H9 (cell line): ENCODE data around the gene C19orf85. TPM values are rescaled to one million over a fixed set of nuclear protein-coding genes. Genes with fewer than 3 reads are reported as not detected.

Experiments used
- DNase-seq: peaks from one replicate; pipeline ENCODE4 v3.0.0-alpha.2; 2017
- H2AFZ ChIP-seq: one replicate; pipeline ENCODE4 v1.6.1; 2013; ENCODE audit warnings: mild to moderate bottlenecking, low read length, control low read depth, moderate library complexity
- H2AK5ac ChIP-seq: 2 replicates; pipeline ENCODE4 v1.6.1; 2013; ENCODE audit warnings: low read length, control low read depth, mixed read lengths; ENCODE audit not compliant: insufficient read length
- H2BK120ac ChIP-seq: one replicate; pipeline ENCODE4 v1.6.1; 2013; ENCODE audit warnings: low read depth, mild to moderate bottlenecking, low read length, control low read depth, inconsistent platforms; ENCODE audit not compliant: poor library complexity, severe bottlenecking
- H2BK12ac ChIP-seq: 2 replicates; pipeline ENCODE4 v1.6.1; 2013; ENCODE audit warnings: low read length, control low read depth, mixed read lengths, low read depth; ENCODE audit not compliant: insufficient read length
- H2BK15ac ChIP-seq: 2 replicates; pipeline ENCODE4 v1.6.1; 2013; ENCODE audit warnings: low read depth, low read length, control low read depth
- H2BK20ac ChIP-seq: one replicate; pipeline ENCODE4 v1.6.1; 2013; ENCODE audit warnings: low read depth, mild to moderate bottlenecking, low read length, control low read depth, inconsistent platforms; ENCODE audit not compliant: poor library complexity, severe bottlenecking
- H2BK5ac ChIP-seq: 2 replicates; pipeline ENCODE4 v1.6.1; 2013; ENCODE audit warnings: low read length, control low read depth, mixed read lengths; ENCODE audit not compliant: insufficient read length
- H3K14ac ChIP-seq: 2 replicates; pipeline ENCODE4 v1.6.1; 2013; ENCODE audit warnings: low read length, control low read depth; ENCODE audit not compliant: insufficient read depth
- H3K18ac ChIP-seq: 2 replicates; pipeline ENCODE4 v1.6.1; 2013; ENCODE audit warnings: low read depth, mild to moderate bottlenecking, mixed read lengths, low read length, control low read depth; ENCODE audit not compliant: insufficient read length
- H3K23ac ChIP-seq: 2 replicates; pipeline ENCODE4 v1.6.1; 2013; ENCODE audit warnings: low read length, control low read depth, mixed read lengths, low read depth; ENCODE audit not compliant: insufficient read length
- H3K23me2 ChIP-seq: 2 replicates; pipeline ENCODE4 v1.6.1; 2013; ENCODE audit warnings: low read depth, mild to moderate bottlenecking, mixed read lengths, low read length, control low read depth; ENCODE audit not compliant: insufficient read length, poor library complexity, severe bottlenecking
- H3K27ac ChIP-seq: 2 replicates; pipeline ENCODE4 v1.5.1; 2013; ENCODE audit warnings: low read length, control low read depth, mixed read lengths, low read depth; ENCODE audit not compliant: insufficient read length
- H3K27me3 ChIP-seq: 2 replicates; pipeline ENCODE4 v1.6.1; 2013; ENCODE audit warnings: low read length, control low read depth, inconsistent platforms; ENCODE audit not compliant: insufficient read depth
- H3K4ac ChIP-seq: 2 replicates; pipeline ENCODE4 v1.6.1; 2013; ENCODE audit warnings: low read depth, mild to moderate bottlenecking, control low read depth, inconsistent platforms, low read length, moderate library complexity
- H3K4me1 ChIP-seq: 2 replicates; pipeline ENCODE4 v1.6.1; 2013; ENCODE audit warnings: low read length, control low read depth, inconsistent platforms; ENCODE audit not compliant: insufficient read depth
- H3K4me2 ChIP-seq: 2 replicates; pipeline ENCODE4 v1.6.1; 2013; ENCODE audit warnings: low read length, control low read depth, mixed read lengths; ENCODE audit not compliant: insufficient read length, insufficient read depth
- H3K56ac ChIP-seq: 2 replicates; pipeline ENCODE4 v1.6.1; 2013; ENCODE audit warnings: low read depth, mild to moderate bottlenecking, mixed read lengths, low read length, control low read depth; ENCODE audit not compliant: insufficient read length
- H3K79me1 ChIP-seq: 2 replicates; pipeline ENCODE4 v1.6.1; 2013; ENCODE audit warnings: low read depth, mild to moderate bottlenecking, moderate library complexity, low read length, control low read depth, inconsistent platforms; ENCODE audit not compliant: insufficient read depth, poor library complexity, severe bottlenecking
- H3K79me2 ChIP-seq: 2 replicates; pipeline ENCODE4 v1.6.1; 2013; ENCODE audit warnings: low read length, control low read depth, inconsistent platforms; ENCODE audit not compliant: insufficient read depth
- H3K9ac ChIP-seq: 2 replicates; pipeline ENCODE4 v1.6.1; 2013; ENCODE audit warnings: low read length, control low read depth, mixed read lengths; ENCODE audit not compliant: insufficient read length; ENCODE audit errors: extremely low read depth
- H3K9me3 ChIP-seq: one replicate; pipeline ENCODE4 v1.6.1; 2013; ENCODE audit warnings: low read depth, low read length, inconsistent platforms; ENCODE audit not compliant: control insufficient read depth
- H3T11ph ChIP-seq: one replicate; pipeline ENCODE4 v1.6.1; 2013; ENCODE audit warnings: mild to moderate bottlenecking, low read length, control low read depth, inconsistent platforms
- H4K20me1 ChIP-seq: one replicate; pipeline ENCODE4 v1.6.1; 2013; ENCODE audit not compliant: control insufficient read depth, insufficient read length, insufficient read depth
- H4K5ac ChIP-seq: 2 replicates; pipeline ENCODE4 v1.6.1; 2013; ENCODE audit warnings: low read depth, mild to moderate bottlenecking, mixed read lengths, low read length, control low read depth; ENCODE audit not compliant: insufficient read length
- H4K8ac ChIP-seq: replicated peaks from 2 replicates; pipeline ENCODE4 v1.6.1; 2013; ENCODE audit warnings: low read length, control low read depth, mixed read lengths, low read depth; ENCODE audit not compliant: insufficient read length
- H4K91ac ChIP-seq: 2 replicates; pipeline ENCODE4 v1.6.1; 2013; ENCODE audit warnings: low read depth, mild to moderate bottlenecking, moderate library complexity, mixed read lengths, low read length, control low read depth; ENCODE audit not compliant: insufficient read length
- H3K27ac Mint-ChIP-seq, 3 experiments: 2 replicates in 2 of 3; 3 replicates in 1 of 3; pipeline ENCODE4 v1.8.0; 2020 to 2021; ENCODE audit warnings: mixed read lengths in 3 of 3, mild to moderate bottlenecking in 1 of 3, moderate library complexity in 1 of 3
- H3K27me3 Mint-ChIP-seq: 2 replicates; pipeline ENCODE4 v1.8.0; 2021; ENCODE audit warnings: low read depth, mild to moderate bottlenecking, moderate library complexity, mixed read lengths
- H3K36me3 Mint-ChIP-seq, 3 experiments: 2 replicates in 2 of 3; 3 replicates in 1 of 3; pipeline ENCODE4 v1.8.0; 2020 to 2021; ENCODE audit warnings: low read depth in 3 of 3, mixed read lengths in 3 of 3; ENCODE audit not compliant: insufficient read depth in 1 of 3
- H3K4me1 Mint-ChIP-seq, 2 experiments: 2 replicates each; pipeline ENCODE4 v1.8.0; 2020; ENCODE audit warnings: mixed read lengths in 2 of 2
- H3K4me3 Mint-ChIP-seq, 2 experiments: 2 replicates in 1 of 2; 3 replicates in 1 of 2; pipeline ENCODE4 v1.8.0; 2020 to 2021; ENCODE audit warnings: mild to moderate bottlenecking in 2 of 2, mixed read lengths in 2 of 2, moderate library complexity in 1 of 2
- H3K9me3 Mint-ChIP-seq, 2 experiments: 2 replicates in 1 of 2; 3 replicates in 1 of 2; pipeline ENCODE4 v1.8.0; 2020; ENCODE audit warnings: mild to moderate bottlenecking in 2 of 2, mixed read lengths in 2 of 2, moderate library complexity in 1 of 2
- CTCF ChIP-seq: fragments of 200-600 bp; sonication (generic); conservative IDR thresholded peaks from 3 replicates; pipeline ENCODE4 v1.8.0; 2021; ENCODE audit warnings: antibody characterized with exemption, mild to moderate bottlenecking
- WGBS: extraction: QIAGEN DNeasy Blood & Tissue Kit; methylation state at CpG from one replicate; pipeline ENCODE4 v1.1.7; 2013; ENCODE audit warnings: missing lambda C conversion rate, low lambda C conversion rate, mixed read lengths; ENCODE audit not compliant: insufficient read length; ENCODE audit errors: extremely low coverage; 5-methylcytosine and 5-hydroxymethylcytosine counted together
- total RNA-seq: library from RNA; stranded (reverse); gene quantifications from 2 replicates; pipeline ENCODE4 v1.2.1, GENCODE V29; 2021

C19orf85 gene
- total RNA-seq, 1 experiment from 2014 or later = 1.2 TPM

GRCh38 chr19:55456347-55456746 is 8.2 kb downstream of the C19orf85 start:
- Histone ChIP-seq H4K20me1 (no peaks in the 10 kb centered on the region), H3K4me2 (no peak overlapping the region), H2AFZ (no peak overlapping the region), H3K4ac (no peak overlapping the region), H4K91ac (no peak overlapping the region), H3K23ac (no peak overlapping the region), H2BK5ac (no peak overlapping the region), H3T11ph (no peak overlapping the region), H3K14ac (no peak overlapping the region), H3K9ac (no peak overlapping the region), H2BK120ac (no peak overlapping the region), H3K79me2 (0 out of 2 replicates have a peak, but pooled peaks cover 4% of the 10 kb centered on the region), H3K23me2 (peaks cover 9% of the 10 kb centered on the region), H3K9me3 (no peaks in the 10 kb centered on the region), H3K27me3 (peaks cover 2% of the 10 kb centered on the region; the same call in 1 of the 2 replicates), H2BK15ac (no peak overlapping the region), H3K27ac (no peak overlapping the region), H2BK20ac (no peak overlapping the region), H3K79me1 (no peaks in the 10 kb centered on the region), H2AK5ac (no peak overlapping the region), H4K8ac (no peak overlapping the region), H3K4me1 (0 out of 2 replicates have a peak, but pooled peaks cover 5% of the 10 kb centered on the region), H3K56ac (no peak overlapping the region), H2BK12ac (no peak overlapping the region), H4K5ac (no peak overlapping the region), H3K18ac (no peak overlapping the region)
- Mint-ChIP-seq H3K9me3 (no peaks in the 10 kb centered on the region; a peak in 1 of 5 replicates), H3K36me3 (peaks cover 16 to 18% (median 18%) of the 10 kb centered on the region in 3 experiments; a peak in 6 of 7 replicates), H3K4me1 (peaks cover 15 to 34% of the 10 kb centered on the region in 2 experiments), H3K27ac (no peak overlapping the region; a peak in 1 of 7 replicates), H3K4me3 (no peak overlapping the region), H3K27me3 (peaks cover 17% of the 10 kb centered on the region)
- DNase-seq = no peak
- no CpG with 5 or more reads among the region's 14 CpGs for WGBS
- no peak for TF ChIP-seq CTCF
